ENCODE results near the gene GXYLT2.

Gene GXYLT2

GRCh38 chr3:73018790-73019441 is 131.1 kb downstream of the GXYLT2 start:
- Histone ChIP-seq H3K4ac (ENCODE audit: low read depth in 1 of 2, low read length in 2 of 2) (no peak overlapping the region), H3K4me3 (ENCODE audit: insufficient read depth in 1 of 2, low read depth in 1 of 2, low read length in 2 of 2) (no peak overlapping the region)
- 100% methylated on average over 1 of the region's 5 CpGs for WGBS

DNA sequence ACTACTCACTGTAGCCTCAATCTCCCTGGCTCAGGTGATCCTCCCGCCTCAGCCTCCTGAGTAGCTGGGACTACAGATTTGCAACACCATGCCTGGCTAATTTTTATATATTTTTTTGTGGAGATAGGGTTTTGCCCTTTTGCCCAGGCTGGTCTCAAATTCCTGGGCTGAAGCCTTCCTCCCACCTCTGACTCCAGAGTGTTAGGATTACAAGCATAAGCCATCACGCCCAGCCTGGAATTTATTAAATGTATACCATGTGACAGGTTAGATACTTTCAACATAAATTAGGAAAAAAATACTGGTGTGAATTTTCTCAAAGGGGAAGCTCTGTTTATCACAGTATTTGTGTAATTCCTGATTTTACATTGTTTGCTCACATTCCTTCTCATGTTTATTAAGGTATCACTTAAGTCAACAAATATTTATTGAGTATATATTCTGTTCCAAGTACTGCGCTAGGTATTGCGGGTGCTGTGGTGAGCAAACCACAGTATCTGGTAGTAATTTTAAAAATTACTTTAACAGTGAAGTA is 133.5 kb downstream of the GXYLT2 start:
- Histone ChIP-seq H2AFZ (ENCODE audit: low read depth, low read length) (no peak overlapping the region), H3K36me3 (ENCODE audit: control insufficient read depth in 1 of 2, insufficient read depth in 2 of 2, low read depth in 1 of 2, low read length in 2 of 2) (peaks cover 6 to 21% of the 10 kb centered on the region in 2 experiments), H3K4ac (ENCODE audit: low read depth in 1 of 2, low read length in 2 of 2) (no peak overlapping the region), H3K27me3 (ENCODE audit: control insufficient read depth in 1 of 2, insufficient read depth in 1 of 2, low read length in 2 of 2) (no peaks in the 10 kb centered on the region), H2AK5ac (ENCODE audit: low read length, severe bottlenecking) (no peak overlapping the region), H3K4me1 (ENCODE audit: control insufficient read depth, insufficient read depth, low read depth, low read length) (peaks cover 7% of the 10 kb centered on the region), H2BK15ac (ENCODE audit: low read depth, poor library complexity, severe bottlenecking) (no peak overlapping the region), H3K27ac (ENCODE audit: low read length, poor library complexity, severe bottlenecking) (no peak overlapping the region), H3K9me3 (ENCODE audit: control insufficient read depth, low read length) (no peaks in the 10 kb centered on the region), H4K8ac (ENCODE audit: low read length) (no peak overlapping the region), H3K4me2 (ENCODE audit: low read length, poor library complexity, severe bottlenecking) (no peak overlapping the region), H2BK5ac (ENCODE audit: low read depth, low read length, poor library complexity, severe bottlenecking) (no peak overlapping the region), H3K4me3 (ENCODE audit: insufficient read depth in 1 of 2, low read depth in 1 of 2, low read length in 2 of 2) (no peak overlapping the region), H2BK12ac (ENCODE audit: low read length in 2 of 2) (no peak overlapping the region), H3K18ac (ENCODE audit: low read depth in 1 of 2, low read length in 2 of 2) (no peak overlapping the region), H3K79me1 (replicated peaks; ENCODE audit: low read length, poor library complexity, severe bottlenecking) (no peaks in the 10 kb centered on the region), H3K9ac (ENCODE audit: low read length) (no peak overlapping the region), H3K23ac (ENCODE audit: low read length in 2 of 2) (no peak overlapping the region), H3K14ac (ENCODE audit: low read length in 2 of 2) (no peak overlapping the region), H4K91ac (ENCODE audit: low read length) (no peak overlapping the region), H2BK120ac (ENCODE audit: low read depth, low read length) (no peak overlapping the region)
- WGBS, result no CpG with 5 or more reads among the region's 4 CpGs
- DNase-seq, result no peak

More at GRCh38 chr3:73018790-73019441, 131.1 kb downstream of the GXYLT2 start:
- Histone ChIP-seq H3K4me2 (ENCODE audit: low read length, poor library complexity, severe bottlenecking) (no peak overlapping the region), H3K14ac (ENCODE audit: low read length in 2 of 2) (no peak overlapping the region), H2AFZ (ENCODE audit: low read depth, low read length) (no peak overlapping the region), H2AK5ac (ENCODE audit: low read length, severe bottlenecking) (no peak overlapping the region), H3K9ac (ENCODE audit: low read length) (no peak overlapping the region), H4K91ac (ENCODE audit: low read length) (no peak overlapping the region), H2BK12ac (ENCODE audit: low read length in 2 of 2) (no peak overlapping the region), H2BK120ac (ENCODE audit: low read depth, low read length) (no peak overlapping the region), H3K27me3 (ENCODE audit: control insufficient read depth in 1 of 2, insufficient read depth in 1 of 2, low read length in 2 of 2) (no peaks in the 10 kb centered on the region), H2BK15ac (ENCODE audit: low read depth, poor library complexity, severe bottlenecking) (no peak overlapping the region), H3K79me1 (replicated peaks; ENCODE audit: low read length, poor library complexity, severe bottlenecking) (no peaks in the 10 kb centered on the region), H3K4me1 (ENCODE audit: control insufficient read depth, insufficient read depth, low read depth, low read length) (peaks cover 8% of the 10 kb centered on the region), H3K27ac (ENCODE audit: low read length, poor library complexity, severe bottlenecking) (no peak overlapping the region), H3K9me3 (ENCODE audit: control insufficient read depth, low read length) (no peaks in the 10 kb centered on the region), H3K18ac (ENCODE audit: low read depth in 1 of 2, low read length in 2 of 2) (no peak overlapping the region), H4K8ac (ENCODE audit: low read length) (no peak overlapping the region), H3K23ac (ENCODE audit: low read length in 2 of 2) (no peak overlapping the region), H3K36me3 (ENCODE audit: control insufficient read depth in 1 of 2, insufficient read depth in 2 of 2, low read depth in 1 of 2, low read length in 2 of 2) (peaks cover 15% of the 10 kb centered on the region in 2 experiments), H2BK5ac (ENCODE audit: low read depth, low read length, poor library complexity, severe bottlenecking) (no peak overlapping the region)
- no peak for DNase-seq

GRCh38 chr3:73024836-73025235 is 137.0 kb downstream of the GXYLT2 start:
- no peak for DNase-seq
- Histone ChIP-seq H2BK12ac (ENCODE audit: low read length in 2 of 2) (no peak overlapping the region), H2BK120ac (ENCODE audit: low read depth, low read length) (no peak overlapping the region), H4K91ac (ENCODE audit: low read length) (no peak overlapping the region), H3K4me2 (ENCODE audit: low read length, poor library complexity, severe bottlenecking) (no peak overlapping the region), H3K23ac (ENCODE audit: low read length in 2 of 2) (no peak overlapping the region), H2AFZ (ENCODE audit: low read depth, low read length) (no peak overlapping the region), H3K27ac (ENCODE audit: low read length, poor library complexity, severe bottlenecking) (no peak overlapping the region), H2AK5ac (ENCODE audit: low read length, severe bottlenecking) (no peak overlapping the region), H4K8ac (ENCODE audit: low read length) (no peak overlapping the region), H2BK5ac (ENCODE audit: low read depth, low read length, poor library complexity, severe bottlenecking) (no peak overlapping the region), H3K79me1 (replicated peaks; ENCODE audit: low read length, poor library complexity, severe bottlenecking) (no peaks in the 10 kb centered on the region), H3K27me3 (ENCODE audit: control insufficient read depth in 1 of 2, insufficient read depth in 1 of 2, low read length in 2 of 2) (no peaks in the 10 kb centered on the region), H3K4ac (ENCODE audit: low read depth in 1 of 2, low read length in 2 of 2) (no peak overlapping the region), H3K36me3 (ENCODE audit: control insufficient read depth in 1 of 2, insufficient read depth in 2 of 2, low read depth in 1 of 2, low read length in 2 of 2) (peaks cover 9 to 11% of the 10 kb centered on the region in 2 experiments), H3K9ac (ENCODE audit: low read length) (no peak overlapping the region), H3K18ac (ENCODE audit: low read depth in 1 of 2, low read length in 2 of 2) (no peak overlapping the region), H3K4me3 (ENCODE audit: insufficient read depth in 1 of 2, low read depth in 1 of 2, low read length in 2 of 2) (no peak overlapping the region), H3K9me3 (ENCODE audit: control insufficient read depth, low read length) (no peaks in the 10 kb centered on the region), H3K4me1 (ENCODE audit: control insufficient read depth, insufficient read depth, low read depth, low read length) (peaks cover 6% of the 10 kb centered on the region), H3K14ac (ENCODE audit: low read length in 2 of 2) (no peak overlapping the region), H2BK15ac (ENCODE audit: low read depth, poor library complexity, severe bottlenecking) (no peak overlapping the region)

DNA sequence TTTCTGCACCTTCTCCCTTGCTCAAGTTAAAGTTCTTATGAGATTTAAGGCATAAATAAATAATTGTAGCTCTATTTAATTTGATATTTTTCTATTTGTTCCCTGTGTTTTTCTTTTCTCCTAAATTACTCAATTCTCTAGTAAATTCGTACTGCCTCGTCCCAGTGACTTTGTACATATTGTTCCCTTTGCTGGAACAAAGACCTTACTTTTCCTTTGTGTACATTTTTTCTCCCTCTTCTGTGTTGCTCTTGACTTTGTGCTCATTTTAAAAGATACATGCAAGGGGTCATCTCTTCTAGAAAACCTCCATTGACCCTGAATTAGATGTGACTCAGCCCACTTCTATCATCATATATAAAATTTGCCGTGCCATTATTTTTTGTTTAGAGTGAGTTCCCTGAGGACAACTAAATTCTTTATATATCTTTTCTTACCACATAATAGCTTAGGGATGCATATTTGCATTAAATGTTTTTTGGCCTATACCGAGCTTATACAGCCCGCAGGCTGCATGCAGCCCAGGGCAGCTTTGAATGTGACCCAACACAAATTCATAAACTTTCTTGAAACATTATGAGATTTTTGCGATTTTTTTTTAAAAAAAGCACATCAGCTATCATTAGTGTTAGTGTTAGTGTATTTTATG is 138.4 kb downstream of the GXYLT2 start:
- H3K4me2 ChIP-seq (ENCODE audit: low read length, poor library complexity, severe bottlenecking), result no peak overlapping the region
- no peak overlapping the region for H2AFZ ChIP-seq (ENCODE audit: low read depth, low read length)
- no peak for DNase-seq
- no peak overlapping the region for H2AK5ac ChIP-seq (ENCODE audit: low read length, severe bottlenecking)
- H2BK5ac ChIP-seq (ENCODE audit: low read depth, low read length, poor library complexity, severe bottlenecking), result no peak overlapping the region
- no peak overlapping the region for H3K4ac ChIP-seq (ENCODE audit: low read depth in 1 of 2, low read length in 2 of 2)
- H3K23ac ChIP-seq (ENCODE audit: low read length in 2 of 2), result no peak overlapping the region
- H3K14ac ChIP-seq (ENCODE audit: low read length in 2 of 2), result no peak overlapping the region
- no peaks in the 10 kb centered on the region for H3K79me1 ChIP-seq (replicated peaks; ENCODE audit: low read length, poor library complexity, severe bottlenecking)
- WGBS, result 83% methylated on average over 4 of the region's 6 CpGs
- H2BK12ac ChIP-seq (ENCODE audit: low read length in 2 of 2), result no peak overlapping the region
- H3K27me3 ChIP-seq (ENCODE audit: control insufficient read depth in 1 of 2, insufficient read depth in 1 of 2, low read length in 2 of 2), result no peaks in the 10 kb centered on the region
- H3K4me3 ChIP-seq (ENCODE audit: insufficient read depth in 1 of 2, low read depth in 1 of 2, low read length in 2 of 2), result no peak overlapping the region
- no peak overlapping the region for H3K18ac ChIP-seq (ENCODE audit: low read depth in 1 of 2, low read length in 2 of 2)
- no peak overlapping the region for H4K8ac ChIP-seq (ENCODE audit: low read length)
- no peak overlapping the region for H3K9ac ChIP-seq (ENCODE audit: low read length)
- H3K27ac ChIP-seq (ENCODE audit: low read length, poor library complexity, severe bottlenecking), result no peak overlapping the region
- H3K36me3 ChIP-seq (ENCODE audit: control insufficient read depth in 1 of 2, insufficient read depth in 2 of 2, low read depth in 1 of 2, low read length in 2 of 2), result peaks cover 9 to 11% of the 10 kb centered on the region in 2 experiments
- H3K9me3 ChIP-seq (ENCODE audit: control insufficient read depth, low read length), result no peaks in the 10 kb centered on the region
- H4K91ac ChIP-seq (ENCODE audit: low read length), result no peak overlapping the region
- peaks cover 5% of the 10 kb centered on the region for H3K4me1 ChIP-seq (ENCODE audit: control insufficient read depth, insufficient read depth, low read depth, low read length)
- no peak overlapping the region for H2BK120ac ChIP-seq (ENCODE audit: low read depth, low read length)
- no peak overlapping the region for H2BK15ac ChIP-seq (ENCODE audit: low read depth, poor library complexity, severe bottlenecking)
